HepG2 (cell line): ENCODE results near the gene SERPIND1. TPM values are rescaled to one million over a fixed set of nuclear protein-coding genes. Genes with fewer than 3 reads are reported as not detected.

ENCODE experiments used
- ATAC-seq: fragments of 200-7000 bp; cut with Tn5 transposase; 3 replicates; pipeline ENCODE4 v1.9.1; 2020; ENCODE audit warnings: mild to moderate bottlenecking, moderate library complexity
- BruUV-seq: library from RNA; stranded (reverse); fragments of 400-500 nt; replicated peaks from 2 replicates; lab custom pipeline; 2021; lab: Mats Ljungman, UMichigan
- CTCF ChIA-PET: fragments of 300-600 bp; formaldehyde crosslinking; extraction: SDS; loops from one replicate; lab custom pipeline; 2021; ENCODE audit warnings: low total read pairs, inconsistent platforms, low intra/inter-chr PET ratio; lab: Yijun Ruan, JAX
- POLR2A ChIA-PET: fragments of 350-600 bp; sonication (Branson Sonifier 250); formaldehyde crosslinking; loops from one replicate; lab custom pipeline; 2020; ENCODE audit warnings: antibody characterized with exemption, inconsistent platforms; lab: Yijun Ruan, JAX
- DNase-seq: peaks from one replicate; pipeline ENCODE4 v3.0.0-alpha.2; 2015; ENCODE audit warnings: low spot score
- FAIRE-seq: peaks from 3 replicates; lab custom pipeline; 2011; peaks lifted over from hg19 to GRCh38; lab: Jason Lieb, UNC
- H2AFZ ChIP-seq: one replicate; pipeline ENCODE4 v1.6.1; 2011; ENCODE audit warnings: low read length, inconsistent platforms
- H3K27ac ChIP-seq: fragments of 300-600 bp; 3 replicates; pipeline ENCODE4 v1.8.0; 2011; ENCODE audit warnings: mixed run types, mild to moderate bottlenecking, mixed read lengths, low read length, inconsistent platforms; ENCODE audit not compliant: insufficient read depth; ENCODE audit errors: extremely low read length
- H3K27me3 ChIP-seq, 2 experiments: fragments of 200-600 bp in 1 of 2; 2 replicates in 1 of 2; 3 replicates in 1 of 2; pipeline versions ENCODE4 v1.6.0 to v1.8.0; 2011; ENCODE audit warnings: low read length in 2 of 2, mild to moderate bottlenecking in 2 of 2, moderate library complexity in 2 of 2, inconsistent platforms in 1 of 2; ENCODE audit not compliant: insufficient read depth in 2 of 2, control insufficient read depth in 1 of 2
- H3K36me3 ChIP-seq, 2 experiments: fragments of 200-600 bp in 1 of 2; replicated peaks in 1 of 2; 2 replicates in 1 of 2; 3 replicates in 1 of 2; pipeline versions ENCODE4 v1.5.1 to v1.8.0; 2011; ENCODE audit warnings: low read length in 2 of 2, inconsistent platforms in 1 of 2; ENCODE audit not compliant: insufficient read depth in 2 of 2, control insufficient read depth in 1 of 2
- H3K4me1 ChIP-seq: 2 replicates; pipeline ENCODE4 v1.5.1; 2012; ENCODE audit warnings: low read length, inconsistent platforms; ENCODE audit not compliant: insufficient read depth
- H3K4me2 ChIP-seq: 2 replicates; pipeline ENCODE4 v1.6.0; 2011; ENCODE audit warnings: low read depth, low read length, inconsistent platforms
- H3K4me3 ChIP-seq, 3 experiments: fragments of 200-600 bp in 1 of 3; sonication (generic), shearing (Covaris generic) in 1 of 3; replicated peaks in 1 of 3; 2 replicates each; pipeline ENCODE4 v1.5.1; 2011 to 2016; ENCODE audit warnings: low read length in 3 of 3, inconsistent platforms in 2 of 3, low read depth in 2 of 3, mild to moderate bottlenecking in 2 of 3, control low read depth in 1 of 3, mixed read lengths in 1 of 3; ENCODE audit not compliant: insufficient read depth in 1 of 3
- H3K79me2 ChIP-seq: one replicate; pipeline ENCODE4 v1.6.1; 2011; ENCODE audit warnings: low read length, inconsistent platforms; ENCODE audit not compliant: insufficient read depth
- H3K9ac ChIP-seq: 2 replicates; pipeline ENCODE4 v1.6.0; 2011; ENCODE audit warnings: mild to moderate bottlenecking, low read depth, low read length, inconsistent platforms; ENCODE audit not compliant: insufficient read depth
- H3K9me3 ChIP-seq: 2 replicates; pipeline ENCODE4 v1.5.1; 2012; ENCODE audit warnings: mild to moderate bottlenecking, low read length
- H4K20me1 ChIP-seq: 2 replicates; pipeline ENCODE4 v1.6.0; 2011; ENCODE audit warnings: inconsistent platforms, mild to moderate bottlenecking, low read length, moderate library complexity; ENCODE audit not compliant: insufficient read depth
- HOXD1 ChIP-seq: sonication (generic); formaldehyde crosslinking; IDR thresholded peaks from 2 replicates; pipeline ENCODE4 v1.5.0; 2020; ENCODE audit warnings: missing genetic modification reagents
- ZNF460 ChIP-seq: sonication (generic); formaldehyde crosslinking; IDR thresholded peaks from 2 replicates; pipeline ENCODE4 v1.5.1; 2020; ENCODE audit warnings: missing genetic modification reagents, mild to moderate bottlenecking, borderline replicate concordance
- ZNF557 ChIP-seq: sonication (generic); formaldehyde crosslinking; IDR thresholded peaks from 2 replicates; pipeline ENCODE4 v1.4.0; 2020; ENCODE audit warnings: missing genetic modification reagents
- ZNF598 ChIP-seq: sonication (generic); formaldehyde crosslinking; IDR thresholded peaks from 2 replicates; pipeline ENCODE4 v1.5.1; 2020; ENCODE audit warnings: mild to moderate bottlenecking, missing genetic modification reagents, borderline replicate concordance
- ZNF800 ChIP-seq: sonication (generic); formaldehyde crosslinking; IDR thresholded peaks from 2 replicates; pipeline ENCODE4 v1.4.0; 2020; ENCODE audit warnings: missing genetic modification reagents
- WGBS: methylation state at CpG from one replicate; pipeline ENCODE4 v1.1.6; 2017; ENCODE audit warnings: low lambda C conversion rate; 5-methylcytosine and 5-hydroxymethylcytosine counted together
- in situ Hi-C: cut with HindIII; loops from 2 replicates; pipeline ENCODE4 v1.10.0; 2017; ENCODE audit warnings: low pct_unique_long_range_greater_than_20kb; ENCODE audit not compliant: extremely low pct_ligation_motif_present
- intact Hi-C: fragments of 100-400 bp; cut with micrococcal nuclease; formaldehyde crosslinking; loops from one replicate; pipeline ENCODE4 v1.10.0; 2022; ENCODE audit not compliant: unreplicated experiment
- polyA plus RNA-seq, 8 experiments: library from polyadenylated mRNA; depleted of rRNA in 3 of 8; stranded (reverse) in 7 of 8; unstranded in 1 of 8; fragments of >200 nt; fragmentation: Illumina TruSeq in 4 of 8; extraction: Trizol in 4 of 8; gene quantifications; 2 replicates each; pipeline versions ENCODE4 v1.2.1 to v1.2.3, GENCODE V29; 2011 to 2016; ENCODE audit warnings: low read depth in 4 of 8, missing spikeins in 1 of 8, mixed read lengths in 1 of 8; ENCODE audit not compliant: insufficient read depth in 1 of 8
- total RNA-seq, 5 experiments: library from RNA; depleted of rRNA; stranded (reverse); fragments of >200 nt; fragmentation: Illumina TruSeq; extraction: Trizol; gene quantifications; 2 replicates each; pipeline ENCODE4 v1.2.3, GENCODE V29; 2016; ENCODE audit warnings: low read depth in 1 of 5
- TF ChIP-seq, protein P1 (sequence below): sonication (generic); formaldehyde crosslinking; IDR thresholded peaks from 2 replicates; pipeline ENCODE4 v1.5.0; 2020; ENCODE audit warnings: mild to moderate bottlenecking, low read depth, missing genetic modification reagents, borderline replicate concordance

The SERPIND1 gene
- total and polyA plus RNA-seq, 2 of the 13 experiments (the other 11 are each of a cell fraction or from before 2014, with no cell fraction given) = 111 to 350 TPM

GRCh38 chr22:20746431-20747189 is 27.3 kb upstream of the SERPIND1 start:
- TF ChIP-seq ZNF557 (CRISPR knock-in tag) (no peak), ZNF460 (CRISPR knock-in tag) (no peak), ZNF598 (CRISPR knock-in tag) (no peak), HOXD1 (CRISPR knock-in tag) (no peak), ZNF800 (CRISPR knock-in tag) (no peak)
- TF ChIP-seq, protein P1, sequence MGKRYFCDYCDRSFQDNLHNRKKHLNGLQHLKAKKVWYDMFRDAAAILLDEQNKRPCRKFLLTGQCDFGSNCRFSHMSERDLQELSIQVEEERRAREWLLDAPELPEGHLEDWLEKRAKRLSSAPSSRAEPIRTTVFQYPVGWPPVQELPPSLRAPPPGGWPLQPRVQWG = no peak
- Histone ChIP-seq H3K4me3 (no peak overlapping the region), H2AFZ (no peak overlapping the region), H3K79me2 (no peaks in the 10 kb centered on the region), H3K4me1 (no peaks in the 10 kb centered on the region), H3K27ac (no peak overlapping the region), H3K4me2 (no peak overlapping the region), H4K20me1 (no peaks in the 10 kb centered on the region), H3K9ac (no peak overlapping the region), H3K9me3 (no peaks in the 10 kb centered on the region), H3K36me3 (peaks cover 6 to 52% of the 10 kb centered on the region in 2 experiments; a peak in 3 of 5 replicates), H3K27me3 (no peaks in the 10 kb centered on the region)
- BruUV-seq = no TSS peak
- CTCF ChIA-PET = no interaction called here
- ATAC-seq (peak; percentile 26; the same call in 2 of the 3 replicates), FAIRE-seq (no peak), DNase-seq (no peak)
- POLR2A ChIA-PET = no interaction called here
- intact Hi-C loops = no loop called here
- WGBS = 92% methylated on average over 8 of the region's 9 CpGs
- in situ Hi-C loops = no loop called here
